Mesenchymal stem cell (in vitro differentiated cells and primary cell): ENCODE results near the gene B4GALNT2.
"Not testable (repeated sequence)": the region's sequence is repeated elsewhere in the genome, so short reads cannot be mapped to it uniquely, and the experiment has no call there.

Experiments
- DNase-seq: peaks from one replicate; pipeline ENCODE4 v3.0.0-alpha.2; 2013
- H2AFZ ChIP-seq: one replicate; pipeline ENCODE4 v1.6.1; 2013; ENCODE audit warnings: low read depth, mild to moderate bottlenecking, control low read depth, inconsistent platforms, low read length, moderate library complexity
- H2AK5ac ChIP-seq: 2 replicates; pipeline ENCODE4 v1.6.1; 2013; ENCODE audit warnings: low read length, moderate library complexity, mild to moderate bottlenecking, inconsistent platforms; ENCODE audit not compliant: severe bottlenecking
- H2BK120ac ChIP-seq: one replicate; pipeline ENCODE4 v1.6.1; 2013; ENCODE audit warnings: low read depth, mild to moderate bottlenecking, inconsistent platforms, low read length, moderate library complexity
- H2BK12ac ChIP-seq, 2 experiments: one replicate each; pipeline ENCODE4 v1.6.1; 2013; ENCODE audit warnings: inconsistent platforms in 2 of 2, low read length in 2 of 2, mild to moderate bottlenecking in 2 of 2, moderate library complexity in 2 of 2, control low read depth in 1 of 2
- H2BK15ac ChIP-seq: one replicate; pipeline ENCODE4 v1.6.1; 2013; ENCODE audit warnings: mild to moderate bottlenecking, low read depth, inconsistent platforms; ENCODE audit not compliant: poor library complexity, severe bottlenecking
- H2BK5ac ChIP-seq: 2 replicates; pipeline ENCODE4 v1.6.1; 2013; ENCODE audit warnings: low read depth, mild to moderate bottlenecking, low read length, control low read depth, inconsistent platforms; ENCODE audit not compliant: poor library complexity, severe bottlenecking
- H3K14ac ChIP-seq, 2 experiments: one replicate each; pipeline ENCODE4 v1.6.1; 2013; ENCODE audit warnings: inconsistent platforms in 2 of 2, low read length in 2 of 2, control low read depth in 1 of 2, mild to moderate bottlenecking in 1 of 2, moderate library complexity in 1 of 2
- H3K18ac ChIP-seq, 2 experiments: one replicate each; pipeline ENCODE4 v1.6.1; 2013; ENCODE audit warnings: inconsistent platforms in 2 of 2, low read length in 2 of 2, control low read depth in 1 of 2, low read depth in 1 of 2, mild to moderate bottlenecking in 1 of 2
- H3K23ac ChIP-seq, 2 experiments: one replicate each; pipeline ENCODE4 v1.6.1; 2013; ENCODE audit warnings: inconsistent platforms in 2 of 2, low read length in 2 of 2, mild to moderate bottlenecking in 2 of 2, moderate library complexity in 2 of 2, control low read depth in 1 of 2
- H3K27ac ChIP-seq: 2 replicates; pipeline ENCODE4 v1.5.1; 2013; ENCODE audit warnings: mild to moderate bottlenecking, moderate library complexity, low read length, control low read depth, inconsistent platforms; ENCODE audit not compliant: poor library complexity, severe bottlenecking
- H3K27me3 ChIP-seq, 2 experiments: 2 replicates each; pipeline versions ENCODE4 v1.6.1 to v1.7.0; 2013; ENCODE audit warnings: low read length in 2 of 2, mild to moderate bottlenecking in 2 of 2, moderate library complexity in 2 of 2, control low read depth in 1 of 2, inconsistent platforms in 1 of 2; ENCODE audit not compliant: control insufficient read depth in 1 of 2, insufficient read depth in 1 of 2
- H3K36me3 ChIP-seq, 2 experiments: 2 replicates each; pipeline versions ENCODE4 v1.6.1 to v1.7.0; 2013; ENCODE audit warnings: low read length in 2 of 2, control low read depth in 1 of 2, inconsistent platforms in 1 of 2, low read depth in 1 of 2, mild to moderate bottlenecking in 1 of 2; ENCODE audit not compliant: insufficient read depth in 2 of 2, control insufficient read depth in 1 of 2
- H3K4ac ChIP-seq, 2 experiments: one replicate each; pipeline ENCODE4 v1.6.1; 2013; ENCODE audit warnings: inconsistent platforms in 2 of 2, low read length in 2 of 2, mild to moderate bottlenecking in 2 of 2, moderate library complexity in 2 of 2, control low read depth in 1 of 2, low read depth in 1 of 2
- H3K4me1 ChIP-seq: 2 replicates; pipeline ENCODE4 v1.6.1; 2013; ENCODE audit warnings: low read depth, low read length, control low read depth; ENCODE audit not compliant: control insufficient read depth, insufficient read depth
- H3K4me2 ChIP-seq: 2 replicates; pipeline ENCODE4 v1.6.1; 2013; ENCODE audit warnings: low read length, mild to moderate bottlenecking, inconsistent platforms; ENCODE audit not compliant: poor library complexity, severe bottlenecking
- H3K4me3 ChIP-seq, 2 experiments: 2 replicates each; pipeline versions ENCODE4 v1.5.1 to v1.7.0; 2013; ENCODE audit warnings: low read length in 2 of 2, mild to moderate bottlenecking in 2 of 2, control low read depth in 1 of 2, low read depth in 1 of 2; ENCODE audit not compliant: insufficient read depth in 1 of 2
- H3K79me1 ChIP-seq: replicated peaks from 2 replicates; pipeline ENCODE4 v1.6.1; 2013; ENCODE audit warnings: mild to moderate bottlenecking, control low read depth, low read length, inconsistent platforms; ENCODE audit not compliant: poor library complexity, severe bottlenecking
- H3K9ac ChIP-seq: 2 replicates; pipeline ENCODE4 v1.7.0; 2013; ENCODE audit warnings: mild to moderate bottlenecking, low read length, moderate library complexity
- H3K9me3 ChIP-seq: 2 replicates; pipeline ENCODE4 v1.7.0; 2013; ENCODE audit warnings: mild to moderate bottlenecking, low read length; ENCODE audit not compliant: control insufficient read depth
- H4K8ac ChIP-seq: one replicate; pipeline ENCODE4 v1.6.1; 2013; ENCODE audit warnings: inconsistent platforms, mild to moderate bottlenecking, low read length, moderate library complexity
- H4K91ac ChIP-seq: one replicate; pipeline ENCODE4 v1.6.1; 2013; ENCODE audit warnings: mild to moderate bottlenecking, low read length, inconsistent platforms
- WGBS: methylation state at CpG from one replicate; pipeline ENCODE4 v1.1.7; 2013; ENCODE audit warnings: mixed read lengths; 5-methylcytosine and 5-hydroxymethylcytosine counted together

The B4GALNT2 gene

GRCh38 chr17:49125449-49125848 is 7.1 kb upstream of the B4GALNT2 start:
- Histone ChIP-seq H3K4me1 (no peaks in the 10 kb centered on the region), H3K4me2 (no peak overlapping the region), H3K9ac (no peak overlapping the region), H3K27me3 (peaks cover 0 to 37% of the 10 kb centered on the region in 2 experiments), H2AK5ac (no peak overlapping the region), H3K36me3 (no peaks in the 10 kb centered on the region), H2BK5ac (no peak overlapping the region), H3K79me1 (no peaks in the 10 kb centered on the region), H3K9me3 (peaks cover 23% of the 10 kb centered on the region), H2BK12ac (no peak overlapping the region), H4K8ac (no peak overlapping the region), H3K4me3 (no peak overlapping the region), H4K91ac (no peak overlapping the region), H3K18ac (no peak overlapping the region), H3K14ac (no peak overlapping the region), H2BK15ac (no peak overlapping the region), H2BK120ac (no peak overlapping the region), H2AFZ (no peak overlapping the region), H3K27ac (no peak overlapping the region), H3K4ac (no peak overlapping the region), H3K23ac (no peak overlapping the region)
- 91% methylated on average over 8 of the region's 32 CpGs for WGBS
- no peak for DNase-seq

- WGBS: 58% methylated on average over 8 of the region's 10 CpGs
Measured at GRCh38 chr17:49126183-49126859, 6.2 kb upstream of the B4GALNT2 start.

GRCh38 chr17:49129359-49129950 is 3.1 kb upstream of the B4GALNT2 start:
- H3K23ac ChIP-seq, H3K79me1 ChIP-seq, H3K18ac ChIP-seq, H4K91ac ChIP-seq, H2BK12ac ChIP-seq, H2BK120ac ChIP-seq, H2AFZ ChIP-seq, H2BK5ac ChIP-seq, H2AK5ac ChIP-seq, H4K8ac ChIP-seq, H3K14ac ChIP-seq, H3K27ac ChIP-seq, H3K4me3 ChIP-seq, H2BK15ac ChIP-seq, H3K36me3 ChIP-seq, H3K4ac ChIP-seq, H3K4me1 ChIP-seq, DNase-seq, H3K4me2 ChIP-seq, H3K9ac ChIP-seq: not testable (repeated sequence)
- peaks cover 15% of the 10 kb centered on the region for H3K9me3 ChIP-seq
- 76% methylated on average over 2 of the region's 2 CpGs for WGBS
- H3K27me3 ChIP-seq: peaks cover 0 to 54% of the 10 kb centered on the region in 2 experiments

More at GRCh38 chr17:49126183-49126859, 6.2 kb upstream of the B4GALNT2 start:
- not testable (repeated sequence) for H3K27ac ChIP-seq, H3K18ac ChIP-seq, H3K4me2 ChIP-seq, H3K9ac ChIP-seq, H3K14ac ChIP-seq, H3K36me3 ChIP-seq, H2BK5ac ChIP-seq, H4K8ac ChIP-seq, H3K23ac ChIP-seq, H2BK15ac ChIP-seq, H2BK120ac ChIP-seq, DNase-seq, H2AFZ ChIP-seq, H3K4me3 ChIP-seq, H3K4ac ChIP-seq, H2BK12ac ChIP-seq, H4K91ac ChIP-seq, H3K4me1 ChIP-seq, H2AK5ac ChIP-seq, H3K79me1 ChIP-seq
- H3K9me3 ChIP-seq: peaks cover 18% of the 10 kb centered on the region
- peaks cover 0 to 37% of the 10 kb centered on the region in 2 experiments for H3K27me3 ChIP-seq

GRCh38 chr17:49130891-49131290 is 1.7 kb upstream of the B4GALNT2 start:
- Histone ChIP-seq H3K14ac (no peak overlapping the region), H3K18ac (no peak overlapping the region), H2AFZ (no peak overlapping the region), H3K4me1 (peaks cover 9% of the 10 kb centered on the region), H3K4ac (no peak overlapping the region), H2BK120ac (no peak overlapping the region), H2BK15ac (no peak overlapping the region), H2AK5ac (no peak overlapping the region), H3K27me3 (peaks cover 0 to 60% of the 10 kb centered on the region in 2 experiments), H3K4me3 (no peak overlapping the region), H3K36me3 (no peaks in the 10 kb centered on the region), H3K79me1 (no peaks in the 10 kb centered on the region), H3K27ac (no peak overlapping the region), H2BK12ac (no peak overlapping the region), H3K9me3 (peaks cover 15% of the 10 kb centered on the region), H4K8ac (no peak overlapping the region), H3K4me2 (no peak overlapping the region), H3K23ac (no peak overlapping the region), H3K9ac (no peak overlapping the region), H4K91ac (no peak overlapping the region), H2BK5ac (no peak overlapping the region)
- DNase-seq: peak; percentile 31
- WGBS: 94% methylated on average over 3 of the region's 3 CpGs
